GM23338 (cell line): ENCODE results near the gene RNF207.

ENCODE experiments used
- CTCF ChIP-seq, 2 experiments: fragments of 200-600 bp in 1 of 2; sonication (generic) in 1 of 2; conservative IDR thresholded peaks; 2 replicates each; pipeline versions ENCODE4 v1.5.1 to v1.6.1; 2016 to 2017; ENCODE audit warnings: antibody characterized with exemption in 2 of 2, low read depth in 2 of 2, mild to moderate bottlenecking in 2 of 2, moderate library complexity in 1 of 2
- EZH2 ChIP-seq: fragments of 200-600 bp; sonication (generic); IDR thresholded peaks from one replicate; pipeline ENCODE4 v1.8.0; 2017; ENCODE audit warnings: antibody characterized with exemption, mild to moderate bottlenecking, low read depth; ENCODE audit not compliant: unreplicated experiment
- EZH2phosphoT487 ChIP-seq: fragments of 200-600 bp; sonication (generic); IDR thresholded peaks from one replicate; pipeline ENCODE4 v1.8.1; 2018; ENCODE audit warnings: antibody characterized with exemption; ENCODE audit not compliant: unreplicated experiment
- POLR2AphosphoS5 ChIP-seq: IDR thresholded peaks from 2 replicates; pipeline ENCODE4 v1.6.1; 2016; ENCODE audit warnings: antibody characterized with exemption, low read depth

- TF ChIP-seq EZH2, result no peak
- no peak for TF ChIP-seq EZH2phosphoT487
- 0 out of 4 replicates have a peak, but pooled peaks of 1 of the 2 experiments have one; percentile 8 for TF ChIP-seq CTCF (conservative IDR thresholded peaks at IDR 0.05; ENCODE audit: low read depth in 2 of 2)
- TF ChIP-seq POLR2AphosphoS5, result peak; percentile 26; the same call in 1 of the 2 replicates
These were observed 53.8 kb downstream of the RNF207 start for GRCh38 chr1:6259491-6260362.
